Tibial nerve (tissue), 4 donors: ENCODE results near the gene ALKBH3.

ENCODE experiments used
- CTCF ChIP-seq, 5 experiments: fragments of 200-600 bp in 3 of 5; fragments of 450-650 bp in 2 of 5; sonication (generic) in 3 of 5; IDR thresholded peaks; one replicate each; pipeline ENCODE4 v1.5.1; 2016 to 2019; ENCODE audit warnings: antibody characterized with exemption in 5 of 5, mild to moderate bottlenecking in 3 of 5, moderate library complexity in 2 of 5
- EP300 ChIP-seq, 2 donors: sonication (generic); formaldehyde crosslinking; IDR thresholded peaks; one replicate each; pipeline ENCODE4 v1.6.1; 2017; ENCODE audit warnings: antibody characterized with exemption in 2 of 2, mild to moderate bottlenecking in 1 of 2
- POLR2A ChIP-seq, 2 donors: fragments of 450-650 bp; IDR thresholded peaks; one replicate each; pipeline ENCODE4 v1.6.1; 2017; ENCODE audit warnings: antibody characterized with exemption in 2 of 2, mild to moderate bottlenecking in 2 of 2, moderate library complexity in 2 of 2

DNA sequence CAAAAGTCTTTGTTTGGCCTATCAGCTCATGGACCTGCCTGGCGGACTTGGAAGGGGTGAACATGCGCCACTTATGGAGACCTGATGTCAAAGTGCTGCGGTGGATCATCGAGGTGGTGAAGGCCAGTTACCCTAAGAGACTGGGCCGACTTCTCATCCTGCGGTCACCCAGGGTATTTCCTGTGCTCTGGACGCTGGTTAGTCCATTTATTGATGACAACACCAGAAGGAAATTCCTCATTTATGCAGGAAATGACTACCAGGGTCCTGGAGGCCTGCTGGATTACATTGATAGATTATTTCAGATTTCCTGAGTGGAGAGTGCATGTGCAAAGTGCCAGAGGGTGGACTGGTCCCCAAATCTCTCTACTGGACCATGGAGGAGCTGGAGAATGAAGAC lies 17.9 kb downstream of the ALKBH3 start:
- TF ChIP-seq POLR2A (IDR thresholded peaks at IDR 0.05) (no peak), CTCF (IDR thresholded peaks at IDR 0.05) (no peak), EP300 (IDR thresholded peaks at IDR 0.05) (no peak)
